ENCODE data around the gene TPPP.

Gene TPPP

GRCh38 chr5:677131-678101 is 15.7 kb downstream of the TPPP start:
- DNase-seq (ENCODE audit: low spot score), result no peak

GRCh38 chr5:676699-677076 is 16.5 kb downstream of the TPPP start:
- DNase-seq (ENCODE audit: low spot score), result no peak

- no peak for DNase-seq (ENCODE audit: low spot score)
Measured at GRCh38 chr5:675871-676698, 17.1 kb downstream of the TPPP start.

DNA sequence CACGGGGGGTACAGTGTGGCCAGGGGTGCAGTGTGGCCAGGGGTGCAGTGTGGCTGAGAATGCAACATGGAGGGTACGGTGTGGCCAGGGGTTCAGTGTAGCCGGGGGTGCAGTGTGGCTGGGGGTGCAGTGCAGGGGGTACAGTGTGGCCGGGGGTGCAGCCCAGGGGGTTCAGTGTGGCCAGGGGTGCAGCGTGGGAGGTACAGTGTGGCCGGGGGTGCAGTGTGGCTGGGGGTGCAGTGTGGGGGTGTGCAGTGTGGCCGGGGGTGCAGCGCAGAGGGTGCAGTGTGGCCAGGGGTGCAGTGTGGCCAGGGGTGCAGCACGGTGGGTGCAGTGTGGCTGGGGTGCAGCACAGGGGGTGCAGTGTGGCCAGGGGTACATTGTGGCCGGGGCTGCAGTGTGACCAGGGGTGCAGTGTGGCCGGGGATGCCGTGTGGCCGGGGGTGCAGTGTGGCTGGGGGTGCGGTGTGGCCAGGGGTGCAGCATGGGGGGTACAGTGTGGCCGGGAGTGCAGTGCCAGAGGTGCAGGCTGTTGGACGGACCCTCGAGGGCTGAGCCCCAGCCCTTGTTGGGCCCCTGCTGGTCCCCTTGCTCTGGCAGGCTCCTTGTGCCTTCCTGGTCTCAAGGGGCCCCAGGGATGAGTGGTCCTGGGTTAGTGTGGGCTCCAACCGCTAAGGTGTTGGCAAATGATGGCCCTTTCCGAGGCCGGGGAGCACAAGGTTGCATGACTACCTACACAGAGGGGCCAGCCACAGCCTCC is 17.9 kb downstream of the TPPP start:
- DNase-seq (ENCODE audit: low spot score), result no peak

DNA sequence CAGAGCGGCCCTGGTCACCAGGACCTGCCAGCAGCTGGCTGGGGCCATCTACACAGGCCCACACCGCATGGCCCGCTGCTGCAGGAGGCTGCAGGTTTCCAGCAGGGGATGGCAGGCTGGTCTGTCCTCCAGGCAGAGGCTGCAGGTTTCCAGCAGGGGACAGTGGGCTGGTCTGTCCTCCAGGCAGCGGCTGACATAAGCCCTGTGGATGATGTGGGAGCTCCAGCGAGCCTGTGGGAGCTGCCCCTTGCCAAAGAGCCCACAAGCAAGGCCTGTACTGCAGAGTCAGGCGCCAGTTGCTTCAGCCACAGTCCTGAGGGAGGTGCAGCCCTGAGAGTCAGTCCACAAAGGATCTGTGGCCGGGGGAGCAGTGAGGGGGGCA is 18.5 kb downstream of the TPPP start:
- DNase-seq (ENCODE audit: low spot score), result no peak

DNA sequence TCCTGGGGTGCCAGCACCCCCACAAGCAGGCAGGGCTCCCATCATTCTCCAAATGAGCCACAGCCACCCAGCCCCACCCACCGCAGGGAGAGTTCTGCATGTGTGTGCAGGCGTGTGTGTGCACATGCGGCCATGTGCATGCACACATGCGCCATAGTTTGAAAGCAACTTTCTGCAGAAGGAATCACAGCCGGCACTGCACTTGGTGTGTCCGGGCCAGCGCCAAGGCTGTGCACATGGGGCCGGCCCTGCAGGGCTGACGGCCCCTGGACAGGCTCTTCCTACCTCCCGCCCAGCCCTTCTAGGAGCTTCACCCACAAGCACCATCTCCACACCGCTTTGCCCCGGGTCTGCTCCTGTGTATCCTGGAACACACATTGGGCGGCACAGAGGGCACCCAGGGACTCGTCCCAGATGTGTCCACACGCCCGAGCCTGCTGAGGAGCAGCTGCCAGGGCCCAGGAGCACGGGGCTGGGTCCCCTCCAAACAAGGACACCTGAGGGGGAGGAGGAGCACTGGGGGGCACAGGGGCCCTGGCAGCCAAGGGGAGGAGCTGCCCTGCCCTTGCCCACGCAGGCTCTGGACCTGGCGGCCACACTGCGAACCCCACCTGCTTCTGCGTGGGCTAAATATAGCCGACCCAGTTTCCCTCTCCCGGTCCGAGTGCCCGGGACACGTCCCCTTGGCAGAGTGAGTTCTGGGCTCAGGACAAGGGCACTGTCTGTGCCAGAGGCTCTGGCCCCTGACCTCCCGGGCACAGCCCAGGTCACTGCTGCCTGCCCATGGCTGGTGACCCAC is 19.1 kb downstream of the TPPP start:
- no peak for DNase-seq (ENCODE audit: low spot score)

DNA sequence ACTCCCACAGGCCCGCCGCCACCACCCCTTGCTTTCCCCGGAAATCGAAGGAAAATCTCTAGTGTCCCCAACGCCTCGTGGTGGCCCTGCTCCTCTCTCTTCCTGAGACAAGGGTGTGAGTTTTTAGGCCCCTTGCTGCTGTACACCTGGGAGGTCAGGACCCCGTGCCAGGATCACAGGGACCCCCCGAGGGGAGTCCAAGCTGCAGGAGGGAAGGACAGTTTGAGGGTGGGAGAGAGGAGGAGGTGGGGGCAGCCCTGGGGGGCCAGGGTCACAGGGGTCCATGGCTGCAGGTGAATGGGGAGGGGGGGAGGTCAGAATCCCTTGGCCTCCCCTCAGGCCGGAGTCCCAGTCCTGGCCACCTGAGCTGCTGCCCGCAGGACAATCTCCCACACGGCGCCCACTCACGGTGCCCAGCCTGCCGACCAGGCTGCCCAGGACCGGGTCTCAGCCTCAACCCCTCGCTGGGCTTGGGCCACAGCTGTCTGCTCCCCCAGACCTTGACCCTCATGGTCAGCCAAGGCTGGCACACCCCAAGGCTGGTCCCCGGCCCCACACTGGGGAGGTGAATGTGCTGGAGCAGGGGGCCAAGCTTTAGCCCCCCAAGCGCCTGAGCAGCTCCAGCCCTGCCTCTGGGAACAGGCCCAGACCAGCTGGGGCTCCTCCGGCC is 19.9 kb downstream of the TPPP start:
- DNase-seq (ENCODE audit: low spot score), result no peak

DNA sequence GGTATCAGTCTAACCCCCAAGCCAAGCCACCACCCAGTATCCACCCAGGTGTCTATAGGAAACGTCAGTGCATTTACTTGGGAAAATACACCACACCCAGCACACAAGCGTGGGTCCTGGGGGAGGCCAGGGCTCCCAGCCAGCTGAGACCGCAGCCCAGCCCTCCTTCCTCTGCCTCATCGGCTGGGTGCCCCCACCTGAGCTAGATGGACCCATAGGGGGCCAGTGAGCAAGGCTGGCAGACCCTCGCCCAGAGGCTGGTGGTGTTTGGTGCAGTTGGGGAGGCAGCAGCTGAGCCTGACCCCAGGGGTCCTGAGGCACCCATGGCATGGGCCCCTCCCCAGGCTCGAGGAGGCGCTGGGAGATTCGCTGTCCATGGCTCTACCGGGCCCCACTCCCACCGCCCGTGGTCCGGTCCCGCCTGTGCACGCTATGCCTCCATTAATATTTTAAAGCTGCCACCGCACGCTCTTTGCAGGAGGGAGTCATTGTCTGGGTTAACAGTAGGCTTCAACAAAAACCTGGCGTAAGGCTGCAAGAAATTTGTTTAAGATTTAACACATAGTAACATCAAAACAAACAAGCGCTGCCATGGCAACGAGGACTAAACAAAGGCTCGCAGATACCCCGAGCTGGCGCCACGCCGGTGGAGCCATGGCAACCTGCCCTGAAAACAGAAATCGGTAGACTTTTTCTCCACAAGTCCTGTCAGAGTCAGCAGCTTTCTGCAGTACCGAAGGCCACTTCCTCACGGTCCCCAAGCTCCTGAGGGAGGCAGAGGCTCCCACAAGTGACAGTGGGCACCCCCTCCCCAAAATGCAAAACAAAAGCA is 20.6 kb downstream of the TPPP start:
- DNase-seq (ENCODE audit: low spot score), result peak; percentile 90

DNA sequence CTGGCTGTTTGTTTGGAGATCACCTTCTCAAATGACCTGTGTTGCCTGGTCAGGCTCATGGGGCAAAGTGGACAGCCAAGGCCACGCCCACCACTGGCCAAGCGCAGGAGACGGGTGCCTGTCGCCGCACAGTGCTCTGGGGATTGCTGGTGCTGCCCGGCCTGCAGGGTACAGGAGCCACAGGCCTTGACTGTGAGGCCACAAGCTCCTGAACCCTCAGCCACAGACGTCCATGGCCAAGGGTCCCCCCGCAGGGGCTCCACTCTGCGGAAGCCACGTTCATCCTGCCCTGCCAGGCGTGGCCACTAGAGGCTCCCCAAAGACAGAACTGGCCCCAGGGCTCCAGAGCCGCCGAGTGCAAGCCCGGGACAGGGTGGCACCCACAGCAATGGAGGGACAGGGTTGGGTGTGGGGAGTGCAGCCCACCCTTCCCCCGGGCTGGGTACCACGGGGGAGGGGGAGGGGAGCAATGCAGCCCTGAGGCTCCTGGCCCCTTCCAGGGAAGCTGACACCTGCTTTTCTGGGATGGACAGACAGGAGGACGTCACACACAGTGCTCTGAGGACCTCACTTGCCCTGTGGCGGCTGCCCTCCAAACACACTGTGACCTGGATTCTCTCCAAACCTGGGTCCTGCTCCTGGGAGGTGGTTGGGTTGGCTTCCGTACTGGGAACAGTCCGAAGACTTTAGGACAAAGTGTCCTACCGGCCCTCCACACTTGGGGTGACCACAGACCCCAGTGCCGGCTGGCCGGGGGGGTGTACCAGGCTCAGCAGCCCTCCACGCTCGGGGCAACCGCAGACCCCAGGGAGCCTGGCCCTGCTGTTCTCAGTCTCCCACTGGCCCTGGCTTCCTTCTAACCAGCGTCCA is 21.5 kb downstream of the TPPP start:
- DNase-seq (ENCODE audit: low spot score), result peak; percentile 66

DNA sequence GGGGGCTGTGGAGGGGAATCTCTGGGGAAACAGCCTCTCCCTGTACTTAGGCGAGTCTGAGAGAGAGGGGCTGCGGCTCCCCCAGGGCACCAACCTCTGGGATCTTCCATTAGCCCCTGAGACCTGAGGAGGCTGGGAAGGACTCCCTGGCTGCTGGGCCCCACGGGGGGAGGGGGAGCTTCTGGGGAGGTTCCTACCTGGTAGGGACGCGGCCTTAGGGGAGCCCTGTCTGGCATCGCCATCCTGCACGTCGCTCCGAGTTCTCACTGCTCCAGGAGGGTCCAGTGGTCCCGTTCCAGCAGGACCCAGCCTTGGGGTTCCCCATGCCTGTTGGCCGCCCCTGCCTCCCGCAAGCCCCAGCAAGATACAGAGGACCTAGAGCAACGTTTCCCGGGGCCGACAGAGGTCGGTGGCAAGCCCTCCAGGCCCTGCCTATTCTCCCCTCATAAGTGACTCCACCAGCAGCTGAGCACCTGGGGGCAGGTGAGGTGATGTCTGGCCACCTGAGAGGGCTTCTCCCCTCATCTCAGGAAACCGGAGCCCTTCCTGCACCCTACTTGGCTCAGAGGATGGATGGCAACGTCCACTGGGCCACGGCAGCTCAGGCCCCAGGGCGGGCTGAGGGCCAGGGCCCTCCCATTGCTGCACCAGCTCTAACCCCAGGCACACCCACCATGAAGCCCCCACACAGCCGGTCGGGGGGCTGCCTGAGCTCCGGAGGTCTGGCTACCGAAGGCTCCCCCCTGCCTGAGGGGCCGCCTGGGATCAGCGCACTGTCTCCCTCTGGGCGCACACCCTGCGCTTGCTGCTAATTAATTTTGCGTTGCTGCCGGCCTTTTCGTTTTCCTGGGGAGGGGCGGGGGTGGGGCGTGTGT is 22.5 kb downstream of the TPPP start:
- no peak for DNase-seq (ENCODE audit: low spot score)

GRCh38 chr5:669842-670395 is 23.2 kb downstream of the TPPP start:
- DNase-seq (ENCODE audit: low spot score), result no peak

DNA sequence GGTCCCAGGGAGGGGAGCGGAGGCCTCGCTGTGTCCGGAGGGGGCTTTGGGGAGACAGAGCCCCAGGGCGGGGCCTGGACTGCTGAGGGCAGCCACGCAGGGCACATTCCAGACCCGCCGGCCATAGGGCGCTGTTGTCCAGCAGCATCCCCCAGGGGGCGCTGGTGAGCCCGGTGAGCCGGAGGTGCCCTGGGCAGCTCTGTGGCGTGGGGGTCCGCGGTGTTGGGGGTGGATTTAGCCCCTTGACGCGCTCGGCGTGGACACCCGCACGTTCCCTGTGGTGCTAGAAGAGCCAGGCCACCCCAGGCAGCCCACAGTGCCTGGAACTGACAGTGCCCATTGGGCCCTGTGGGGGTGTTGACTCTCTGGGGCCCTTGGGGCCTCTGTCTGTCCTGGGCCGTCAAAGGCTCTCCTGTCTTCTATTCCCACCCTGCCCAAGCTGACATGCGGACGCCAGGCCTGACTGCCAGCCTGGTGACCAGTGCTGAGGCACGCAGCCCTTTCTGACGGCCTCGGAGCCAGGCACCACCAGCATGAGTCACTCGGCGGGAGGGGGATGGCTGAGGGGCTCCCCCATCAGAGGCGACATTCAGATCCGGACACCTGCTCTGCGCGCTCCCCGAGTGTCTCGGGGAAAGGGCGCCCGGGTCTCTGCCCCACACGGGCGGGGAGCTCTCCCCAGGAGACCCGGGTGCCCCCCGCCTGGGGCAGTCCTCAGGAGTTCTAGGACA is 23.9 kb downstream of the TPPP start:
- no peak for DNase-seq (ENCODE audit: low spot score)

- no peak for DNase-seq (ENCODE audit: low spot score)
Measured at GRCh38 chr5:668283-668995, 24.7 kb downstream of the TPPP start.

DNA sequence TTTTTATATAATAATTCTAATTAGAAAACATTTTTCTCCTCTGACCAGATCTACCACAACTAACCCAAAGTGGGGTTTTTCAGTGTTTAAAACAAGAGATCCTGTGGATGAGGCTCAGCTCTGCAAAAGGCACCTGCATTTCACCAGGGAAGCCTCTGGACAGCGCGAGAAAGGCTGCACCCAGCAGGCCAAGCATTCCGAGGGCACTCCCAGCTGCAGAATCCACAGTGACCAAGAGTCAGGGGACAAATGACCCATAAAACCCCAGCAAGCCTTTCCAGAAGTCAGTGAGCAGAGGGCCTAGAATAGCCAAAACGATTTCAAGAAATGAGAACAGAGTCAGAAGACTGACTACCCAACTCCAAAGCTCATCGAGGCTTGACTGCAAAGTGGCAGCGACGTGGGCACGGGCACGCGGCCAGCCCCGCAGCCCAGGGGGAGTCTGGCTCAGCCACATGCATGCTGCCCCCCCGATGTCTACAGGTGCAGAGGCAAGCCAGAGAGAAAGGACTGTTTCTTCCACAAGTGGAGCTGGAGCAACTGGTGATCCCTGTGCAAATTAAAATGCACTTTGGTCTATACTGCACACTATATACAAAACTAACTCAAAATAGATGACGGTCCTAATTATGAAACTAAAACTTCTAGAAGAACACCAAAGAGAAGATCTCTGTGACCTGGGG is 26.2 kb downstream of the TPPP start:
- no peak for DNase-seq (ENCODE audit: low spot score)

GRCh38 chr5:665956-666711 is 27.0 kb downstream of the TPPP start:
- no peak for DNase-seq (ENCODE audit: low spot score)

Measured in kidney tubule cell (primary cell).